Neural progenitor cell (in vitro differentiated cells): Measurements from ENCODE around the gene VTCN1. TPM values are rescaled to one million over a fixed set of nuclear protein-coding genes. Genes with fewer than 3 reads are reported as not detected.
A peak's percentile ranks its signal among the peaks of the same experiment; 100 is the strongest.

Experiments used
- DNase-seq: peaks from one replicate; pipeline ENCODE4 v3.0.0-alpha.2; 2016; ENCODE audit warnings: low spot score
- H2AFZ ChIP-seq: fragments of 200-600 bp; sonication (generic); replicated peaks from 2 replicates; pipeline ENCODE4 v1.6.1; 2016; ENCODE audit warnings: antibody characterized with exemption
- H3F3A ChIP-seq: fragments of 200-600 bp; sonication (generic); 2 replicates; pipeline ENCODE4 v1.6.1; 2016; ENCODE audit warnings: antibody characterized with exemption, low read depth
- H3K27ac ChIP-seq: fragments of 200-600 bp; sonication (generic); 2 replicates; pipeline ENCODE4 v1.5.1; 2016; ENCODE audit warnings: mild to moderate bottlenecking
- H3K27me3 ChIP-seq: fragments of 200-600 bp; sonication (generic); 2 replicates; pipeline ENCODE4 v1.6.1; 2016; ENCODE audit warnings: mild to moderate bottlenecking, moderate library complexity
- H3K36me3 ChIP-seq: fragments of 200-600 bp; sonication (generic); 2 replicates; pipeline ENCODE4 v1.5.1; 2016
- H3K4me1 ChIP-seq: fragments of 200-600 bp; sonication (generic); 2 replicates; pipeline ENCODE4 v1.6.1; 2016; ENCODE audit warnings: mixed run types
- H3K4me2 ChIP-seq: fragments of 200-600 bp; sonication (generic); 2 replicates; pipeline ENCODE4 v1.6.1; 2016
- H3K4me3 ChIP-seq: fragments of 200-600 bp; sonication (generic); 2 replicates; pipeline ENCODE4 v1.5.1; 2016
- H3K79me2 ChIP-seq: fragments of 200-600 bp; sonication (generic); 2 replicates; pipeline ENCODE4 v1.6.1; 2016; ENCODE audit warnings: low read depth
- H3K9ac ChIP-seq: fragments of 200-600 bp; sonication (generic); 2 replicates; pipeline ENCODE4 v1.6.1; 2016
- H3K9me3 ChIP-seq: fragments of 200-600 bp; sonication (generic); 2 replicates; pipeline ENCODE4 v1.5.1; 2016; ENCODE audit warnings: low read depth
- H4K20me1 ChIP-seq: fragments of 200-600 bp; sonication (generic); 2 replicates; pipeline ENCODE4 v1.6.1; 2016; ENCODE audit warnings: low read depth
- H3K27ac Mint-ChIP-seq: 3 replicates; pipeline ENCODE4 v1.8.0; 2021; ENCODE audit warnings: mixed read lengths
- H3K27me3 Mint-ChIP-seq: 2 replicates; pipeline ENCODE4 v1.8.0; 2022; ENCODE audit warnings: low read depth, mild to moderate bottlenecking, inconsistent platforms, moderate library complexity, mixed read lengths; ENCODE audit not compliant: insufficient read depth
- H3K36me3 Mint-ChIP-seq: 3 replicates; pipeline ENCODE4 v1.8.0; 2021; ENCODE audit warnings: mixed read lengths
- H3K4me1 Mint-ChIP-seq: 3 replicates; pipeline ENCODE4 v1.8.0; 2021; ENCODE audit warnings: mixed read lengths
- H3K4me3 Mint-ChIP-seq: 3 replicates; pipeline ENCODE4 v1.8.0; 2021; ENCODE audit warnings: mild to moderate bottlenecking, moderate library complexity, mixed read lengths
- H3K9me3 Mint-ChIP-seq: 3 replicates; pipeline ENCODE4 v1.8.0; 2020; ENCODE audit warnings: mixed read lengths
- CTCF ChIP-seq: fragments of 200-600 bp; sonication (generic); IDR thresholded peaks from 2 replicates; pipeline ENCODE4 v1.5.1; 2017; ENCODE audit warnings: antibody characterized with exemption, mild to moderate bottlenecking
- EZH2 ChIP-seq: fragments of 200-600 bp; sonication (generic); IDR thresholded peaks from 2 replicates; pipeline ENCODE4 v1.6.1; 2017; ENCODE audit warnings: antibody characterized with exemption, mild to moderate bottlenecking, moderate library complexity
- EZH2phosphoT487 ChIP-seq: fragments of 200-600 bp; sonication (generic); IDR thresholded peaks from 2 replicates; pipeline ENCODE4 v1.6.1; 2017; ENCODE audit warnings: antibody characterized with exemption
- total RNA-seq: library from RNA; depleted of rRNA; stranded (reverse); fragments of >200 nt; gene quantifications from 2 replicates; pipeline ENCODE4 v1.2.3, GENCODE V29; 2015; ENCODE audit warnings: low replicate concordance

Gene VTCN1
- total RNA-seq, 1 donor from 2014 or later = 0.11 TPM

GRCh38 chr1:117116090-117116783 lies 94.5 kb downstream of the VTCN1 start:
- no peak overlapping the region for H3K4me3 ChIP-seq
- H3F3A ChIP-seq = no peaks in the 10 kb centered on the region
- no peak overlapping the region for H3K9ac ChIP-seq
- no peak for TF ChIP-seq EZH2phosphoT487
- TF ChIP-seq CTCF = no peak
- no peak for TF ChIP-seq EZH2
- no peak overlapping the region for H2AFZ ChIP-seq
- no peaks in the 10 kb centered on the region for H3K27me3 ChIP-seq
- Mint-ChIP-seq H3K27me3 (no peaks in the 10 kb centered on the region), H3K36me3 (peaks cover 45% of the 10 kb centered on the region), H3K4me1 (peaks cover 24% of the 10 kb centered on the region), H3K9me3 (no peaks in the 10 kb centered on the region), H3K27ac (no peak overlapping the region), H3K4me3 (no peak overlapping the region)
- H3K4me1 ChIP-seq = peaks cover 9% of the 10 kb centered on the region
- no peak for DNase-seq
- H3K79me2 ChIP-seq = peaks cover 16% of the 10 kb centered on the region
- H3K27ac ChIP-seq = no peak overlapping the region
- no peak overlapping the region for H3K4me2 ChIP-seq
- H4K20me1 ChIP-seq = no peaks in the 10 kb centered on the region
- H3K36me3 ChIP-seq = peaks cover 25% of the 10 kb centered on the region
- no peaks in the 10 kb centered on the region for H3K9me3 ChIP-seq

- Mint-ChIP-seq H3K27me3 (no peaks in the 10 kb centered on the region), H3K4me3 (no peak overlapping the region), H3K9me3 (no peaks in the 10 kb centered on the region), H3K36me3 (peaks cover 47% of the 10 kb centered on the region), H3K27ac (no peak overlapping the region), H3K4me1 (peaks cover 14% of the 10 kb centered on the region)
- no peaks in the 10 kb centered on the region for H3K4me1 ChIP-seq
- TF ChIP-seq EZH2phosphoT487 = no peak
- TF ChIP-seq EZH2 = no peak
- no peak for TF ChIP-seq CTCF
- H3K4me2 ChIP-seq = no peak overlapping the region
- H4K20me1 ChIP-seq = no peaks in the 10 kb centered on the region
- DNase-seq = no peak
- no peak overlapping the region for H3K4me3 ChIP-seq
- no peak overlapping the region for H2AFZ ChIP-seq
- no peaks in the 10 kb centered on the region for H3F3A ChIP-seq
- peaks cover 5% of the 10 kb centered on the region for H3K79me2 ChIP-seq
- H3K9me3 ChIP-seq = no peaks in the 10 kb centered on the region
- no peak overlapping the region for H3K27ac ChIP-seq
- peaks cover 27% of the 10 kb centered on the region for H3K36me3 ChIP-seq
- H3K27me3 ChIP-seq = no peaks in the 10 kb centered on the region
- no peak overlapping the region for H3K9ac ChIP-seq
These were observed 95.8 kb downstream of the VTCN1 start for GRCh38 chr1:117114877-117115276.

- H4K20me1 ChIP-seq = no peaks in the 10 kb centered on the region
- peaks cover 13% of the 10 kb centered on the region for H3K4me1 Mint-ChIP-seq
- no peak overlapping the region for H3K4me2 ChIP-seq
- peaks cover 27% of the 10 kb centered on the region for H3K36me3 ChIP-seq
- H3K9me3 ChIP-seq = no peaks in the 10 kb centered on the region
- no peaks in the 10 kb centered on the region for H3F3A ChIP-seq
- H3K27me3 ChIP-seq = no peaks in the 10 kb centered on the region
- no peaks in the 10 kb centered on the region for H3K79me2 ChIP-seq
- no peak for DNase-seq
- H3K27ac ChIP-seq = peak overlapping the region; percentile 20
- H3K27me3 Mint-ChIP-seq = peaks cover under 1% of the 10 kb centered on the region
- H3K4me3 ChIP-seq = no peak overlapping the region
- no peak overlapping the region for H2AFZ ChIP-seq
- no peak overlapping the region for H3K4me3 Mint-ChIP-seq
- H3K4me1 ChIP-seq = no peaks in the 10 kb centered on the region
- peaks cover 60% of the 10 kb centered on the region for H3K36me3 Mint-ChIP-seq
- no peak for TF ChIP-seq CTCF
- TF ChIP-seq EZH2phosphoT487 = no peak
- no peak for TF ChIP-seq EZH2
- H3K27ac Mint-ChIP-seq = no peak overlapping the region
- H3K9ac ChIP-seq = no peak overlapping the region
- H3K9me3 Mint-ChIP-seq = no peaks in the 10 kb centered on the region
These were observed 97.5 kb downstream of the VTCN1 start for GRCh38 chr1:117113199-117113598.
